ENCODE measurements around the gene LRRC3C.
"Not testable (repeated sequence)": the region's sequence is repeated elsewhere in the genome, so short reads cannot be mapped to it uniquely, and the experiment has no call there.

LRRC3C gene

DNA sequence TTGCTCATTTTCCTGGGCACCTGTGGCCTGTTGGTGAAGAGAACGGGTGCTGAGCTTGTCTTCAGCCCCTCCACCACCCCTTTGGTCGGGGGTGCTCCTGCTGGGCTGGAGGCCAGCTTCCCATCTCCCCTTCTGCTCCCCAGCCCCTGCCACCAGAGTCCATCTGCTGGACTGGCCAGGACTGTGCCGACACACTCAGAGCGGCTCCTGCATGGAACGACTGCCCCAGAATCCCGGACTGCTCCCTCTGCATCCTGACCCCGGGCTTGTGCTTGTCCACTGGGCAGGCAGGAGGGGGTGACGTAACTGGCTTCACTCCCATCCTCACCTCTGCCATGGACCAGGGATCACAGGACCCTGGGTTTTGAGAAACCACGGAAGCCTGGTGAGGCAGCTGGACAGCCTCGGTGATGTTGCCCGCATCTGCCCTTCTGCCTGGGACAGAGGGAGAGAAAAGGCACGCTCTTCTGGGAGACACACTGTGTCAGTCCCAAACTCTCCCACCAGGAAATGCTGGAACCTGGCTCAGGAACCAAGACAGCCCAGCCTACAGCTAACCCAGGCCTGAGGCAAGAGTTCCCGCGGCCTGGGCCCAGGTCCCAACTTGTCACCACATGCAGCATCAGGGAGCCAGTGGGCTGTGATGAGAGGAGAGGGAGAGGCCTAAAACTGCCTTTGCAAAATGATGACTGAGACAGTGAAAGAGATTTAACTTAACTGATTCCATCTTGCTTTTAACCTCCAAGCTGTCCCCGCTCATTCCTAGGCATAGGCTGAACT is 19.2 kb downstream of the LRRC3C start:
- no peak for DNase-seq

DNA sequence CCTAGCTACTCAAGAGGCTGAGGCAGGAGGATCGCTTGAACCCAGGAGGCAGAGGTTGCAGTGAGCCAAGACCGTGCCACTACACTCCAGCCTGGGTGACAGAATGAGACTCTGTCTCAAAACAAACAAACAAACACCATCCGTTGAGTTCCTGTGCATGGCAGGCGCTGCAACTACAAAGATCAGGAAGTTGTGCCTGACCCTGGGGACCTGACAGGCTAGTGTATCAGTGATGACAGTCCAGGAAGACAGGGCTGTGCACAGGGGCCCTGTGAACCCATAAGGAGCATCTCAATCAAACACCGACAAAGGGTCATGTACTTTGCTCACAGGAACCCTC is 20.9 kb downstream of the LRRC3C start:
- not testable (repeated sequence) for DNase-seq

DNA sequence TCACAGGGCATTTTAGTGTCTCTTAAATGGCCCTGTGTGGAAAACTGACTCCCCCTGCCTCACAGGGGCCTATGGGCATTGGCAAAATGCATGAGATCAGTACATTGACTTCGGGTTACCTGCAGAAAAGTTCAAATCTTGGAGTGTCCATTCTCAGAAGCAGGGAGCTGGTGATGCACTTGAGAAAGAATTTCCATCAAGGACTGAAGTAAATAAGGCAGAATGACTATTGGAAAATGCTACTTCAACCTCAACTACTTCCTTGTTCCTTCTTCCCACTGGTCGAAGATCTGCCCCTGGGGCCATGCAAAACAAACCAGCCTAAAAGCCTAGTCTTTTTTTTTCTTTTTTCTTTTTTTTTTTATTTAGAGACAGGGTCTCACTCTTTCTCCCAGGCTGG is 21.5 kb downstream of the LRRC3C start:
- no peak for DNase-seq

DNA sequence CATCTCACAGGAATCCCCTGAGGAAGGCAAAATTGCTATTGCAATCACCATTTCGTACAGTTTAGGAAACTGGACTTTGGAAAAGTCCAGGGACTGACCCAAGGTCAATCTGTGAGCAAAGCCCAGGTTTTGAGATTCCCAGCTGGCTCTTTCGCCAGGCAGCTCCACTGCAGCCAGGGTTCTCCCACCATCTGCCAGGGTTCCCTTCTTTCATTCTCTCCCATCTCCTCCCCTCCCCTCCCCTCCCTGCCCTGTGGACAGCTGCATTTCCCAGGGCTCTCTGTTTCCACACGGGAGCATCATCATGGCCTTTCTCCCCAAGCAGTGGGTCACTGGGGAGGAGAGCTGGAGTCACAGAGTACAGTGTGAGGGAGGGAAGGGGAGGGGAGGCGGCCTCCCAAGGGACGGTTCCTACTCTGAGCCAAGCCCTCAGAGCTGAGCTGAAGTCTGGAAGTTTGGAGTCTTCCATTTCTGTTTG is 23.4 kb downstream of the LRRC3C start:
- DNase-seq: no peak

DNA sequence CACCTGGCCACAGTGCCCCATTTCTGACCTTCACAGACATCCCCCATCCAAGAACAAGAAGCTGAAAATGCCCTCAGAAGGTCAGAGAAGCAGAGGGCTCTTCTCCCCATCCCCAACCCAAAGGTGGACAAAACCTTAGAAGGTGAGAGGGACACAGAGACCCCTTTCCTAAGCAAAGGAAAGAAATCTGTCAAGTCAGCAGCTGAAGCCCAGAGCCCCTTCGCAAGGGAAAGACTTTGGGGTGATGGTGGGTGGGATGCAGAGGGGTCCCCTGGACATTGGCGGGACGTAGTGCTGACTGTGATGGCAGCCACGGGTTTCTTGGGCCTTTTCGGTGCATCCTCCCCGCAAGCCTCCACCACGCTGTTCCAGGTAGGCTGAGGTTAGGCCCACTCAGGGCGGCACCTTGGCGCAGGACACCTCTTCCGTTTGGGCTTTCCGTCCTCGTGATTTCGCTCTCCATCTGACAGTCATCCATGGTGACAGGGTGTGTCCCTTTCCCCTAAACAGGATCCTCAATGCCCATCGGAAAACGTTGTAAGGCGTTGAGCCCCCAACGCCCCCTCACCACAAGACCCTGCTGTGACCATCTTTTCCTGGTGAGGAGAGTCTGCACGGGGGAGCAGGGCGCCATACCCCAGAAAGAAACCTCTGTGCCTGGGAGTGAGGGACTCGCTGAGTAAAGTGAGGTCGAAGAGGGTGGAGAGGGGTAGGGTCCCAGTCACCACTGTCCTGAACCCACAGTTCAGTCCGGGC is 24.6 kb downstream of the LRRC3C start:
- no peak for DNase-seq

DNA sequence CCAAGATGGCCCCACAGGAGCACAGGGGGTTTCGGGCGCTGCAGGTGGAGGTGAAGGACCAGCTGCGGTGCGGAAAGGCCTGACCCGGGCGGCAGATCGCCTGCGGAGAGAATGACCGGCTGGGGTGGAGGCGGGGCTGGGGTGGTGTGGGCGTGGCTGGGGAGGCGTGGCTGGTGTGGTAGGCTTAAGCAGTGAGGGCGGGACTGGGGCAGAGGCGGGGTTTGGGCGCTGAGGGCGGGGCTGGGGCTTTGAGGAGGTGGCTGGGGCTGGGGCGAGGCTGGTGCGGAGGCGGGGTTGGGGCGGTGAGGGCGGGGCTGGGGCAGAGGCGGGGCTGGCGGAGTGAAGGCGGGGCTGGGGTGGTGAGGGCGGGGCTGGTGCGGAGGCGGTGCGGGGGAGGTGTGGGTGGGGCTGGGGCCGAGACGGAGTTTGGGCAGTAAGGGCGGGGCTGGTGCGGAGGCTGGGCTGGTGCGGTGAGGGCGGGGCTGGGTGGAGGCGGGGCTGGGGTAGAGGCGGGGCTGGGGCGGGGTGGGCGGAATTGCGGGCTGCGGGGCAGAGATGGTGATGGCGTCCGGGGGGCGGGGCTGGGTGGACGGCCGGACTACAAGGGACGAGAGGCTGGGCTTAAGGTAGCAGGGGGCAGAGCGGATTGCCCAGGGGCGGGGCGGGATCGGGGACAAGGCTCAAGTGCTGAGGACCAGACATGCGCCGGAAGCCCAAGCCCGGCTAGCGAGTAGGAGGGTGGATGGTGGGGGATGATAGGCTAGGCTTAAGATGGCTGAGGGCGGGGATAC is 25.3 kb downstream of the LRRC3C start:
- DNase-seq: peak in 55 of 56 donors; percentile 68 to 100 (median 97)

DNA sequence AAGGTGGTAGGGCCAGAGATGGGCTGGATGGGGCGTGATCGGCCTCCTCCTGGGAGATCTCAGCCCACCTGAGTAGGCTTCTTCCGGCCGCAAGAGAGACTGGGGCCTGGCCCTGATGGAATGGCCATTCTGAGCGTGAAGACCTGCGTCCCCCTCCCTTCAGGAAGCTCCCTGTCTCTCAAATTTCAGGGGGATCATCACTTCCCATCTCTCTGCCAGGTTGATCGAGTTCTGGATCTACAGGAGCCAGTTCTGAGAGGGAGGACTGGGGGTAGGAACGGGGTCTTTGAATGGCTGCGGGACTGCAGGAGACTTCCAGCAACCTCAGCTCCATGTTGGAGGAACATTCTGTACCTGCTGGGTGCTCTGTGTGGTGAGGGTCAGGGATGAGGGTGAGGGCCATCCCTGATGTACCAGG is 25.9 kb downstream of the LRRC3C start:
- no peak for DNase-seq

DNA sequence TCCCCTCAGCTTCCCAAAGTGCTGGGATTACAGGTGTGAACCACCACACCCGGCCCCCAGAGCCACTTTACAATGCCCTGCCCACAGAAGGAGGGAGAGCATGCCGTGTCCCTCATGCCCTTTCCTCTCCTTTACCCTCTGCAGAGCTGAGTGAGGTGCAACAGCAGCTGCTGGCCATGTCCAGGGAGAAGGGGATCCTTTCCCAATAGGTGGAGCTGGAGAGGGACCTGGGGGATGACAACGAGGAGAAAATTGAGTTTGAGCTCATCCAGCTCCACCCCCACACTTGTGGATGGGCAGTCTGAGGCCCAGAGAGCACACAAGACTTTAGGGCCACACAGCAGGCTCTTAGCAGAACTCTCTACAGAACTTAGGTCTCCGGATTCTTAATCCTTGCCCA is 27.3 kb downstream of the LRRC3C start:
- no peak for DNase-seq

DNA sequence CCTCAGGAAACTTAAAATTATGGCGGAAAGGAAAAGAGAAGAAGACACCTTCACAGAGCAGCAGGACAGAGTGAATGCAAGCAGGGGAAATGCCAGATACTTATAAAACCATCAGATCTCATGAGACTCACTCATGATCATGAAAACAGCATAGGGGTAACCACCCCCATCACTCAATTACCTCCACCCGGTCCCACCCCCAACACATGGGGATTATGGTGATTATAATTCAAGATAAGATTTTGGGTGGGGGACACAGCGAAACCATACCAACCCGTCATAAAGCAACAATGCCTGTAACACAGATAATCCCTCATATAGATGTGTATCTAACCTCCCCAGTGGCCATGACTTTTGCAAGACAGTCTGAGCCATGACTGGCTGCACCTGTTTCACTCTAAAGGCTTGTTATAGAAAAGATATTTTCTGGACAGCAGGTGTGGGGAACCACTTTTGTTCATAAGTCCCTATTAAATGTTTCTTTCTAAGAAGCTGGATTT is 28.2 kb downstream of the LRRC3C start:
- no peak for DNase-seq

DNA sequence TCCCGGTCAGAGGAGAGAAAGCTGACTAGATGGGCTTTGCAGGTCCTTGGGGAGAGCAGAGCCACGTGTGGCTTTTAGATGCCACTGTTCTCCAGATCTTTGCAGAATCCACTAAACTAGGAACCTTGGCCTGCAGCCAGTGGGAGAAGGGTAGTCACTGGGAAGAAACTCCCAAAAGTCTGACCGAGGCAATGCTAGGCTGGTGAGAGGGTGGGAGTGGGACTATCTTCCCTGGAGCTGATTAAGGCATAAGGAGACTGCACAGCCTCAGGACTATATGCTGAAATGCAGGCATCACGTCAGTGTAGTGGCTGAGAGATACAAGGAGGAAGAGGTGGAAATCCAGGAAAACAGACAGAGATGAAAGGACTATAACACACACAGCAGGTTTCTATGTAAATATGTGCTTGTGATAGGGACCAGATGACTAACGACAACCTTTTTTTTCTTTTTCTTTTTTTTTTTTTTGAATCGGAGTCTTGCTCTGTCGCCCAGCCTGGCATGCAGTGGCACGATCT is 33.1 kb downstream of the LRRC3C start:
- DNase-seq: no peak

DNA sequence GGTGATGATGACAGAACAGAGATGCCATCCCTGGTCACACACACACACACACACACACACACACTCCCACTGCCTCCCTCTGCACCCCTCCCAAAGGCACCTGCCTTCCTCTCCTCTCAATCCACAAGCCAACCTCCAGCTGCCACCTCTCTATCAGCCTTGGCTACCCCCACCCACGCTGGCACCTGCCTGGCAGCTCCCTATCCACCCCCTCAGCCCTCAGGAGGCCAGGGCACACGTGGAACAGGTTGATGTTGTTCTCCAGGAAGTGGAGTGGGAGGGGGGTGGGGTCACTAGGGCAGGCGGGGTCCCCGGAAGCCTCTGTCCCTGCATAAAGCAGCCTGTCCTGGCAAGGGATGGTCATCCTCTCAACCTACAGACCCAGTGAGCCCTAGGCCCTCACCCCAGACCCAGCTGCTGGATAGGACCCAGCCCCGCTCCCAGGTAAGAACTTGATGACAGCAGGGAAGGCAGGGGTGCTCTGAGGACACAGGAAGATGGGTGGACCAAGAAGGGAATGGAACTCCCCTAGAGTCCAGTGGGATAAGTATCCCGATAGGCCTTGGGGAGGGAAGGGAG is 35.2 kb downstream of the LRRC3C start, which contains the start of gene GSDMA:
Gene GSDMA, plus strand, starts transcription at position 363 of the 579 bp plus-strand sequence. CDS start 2,684 bp downstream, outside the sequence.
- no peak for DNase-seq

DNA sequence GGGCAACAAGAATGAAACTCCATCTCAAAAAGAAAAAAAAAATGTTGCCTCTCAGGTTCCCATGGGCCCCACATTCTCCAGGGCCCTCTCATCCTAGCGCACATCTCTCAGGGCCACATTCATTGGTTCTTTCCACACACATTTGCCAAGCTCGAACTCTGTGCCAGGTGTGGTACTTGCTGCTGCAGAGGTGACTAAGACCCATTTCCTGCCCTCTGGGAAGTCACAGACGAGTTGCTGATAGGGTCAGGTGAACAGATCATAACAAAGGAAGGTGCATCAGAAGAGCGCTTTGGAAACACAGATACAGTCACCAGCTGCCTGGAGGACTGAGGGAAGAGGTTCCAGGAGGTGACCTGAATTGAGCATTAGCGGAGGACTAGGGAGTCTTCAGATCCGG is 36.3 kb downstream of the LRRC3C start:
- no peak for DNase-seq

DNA sequence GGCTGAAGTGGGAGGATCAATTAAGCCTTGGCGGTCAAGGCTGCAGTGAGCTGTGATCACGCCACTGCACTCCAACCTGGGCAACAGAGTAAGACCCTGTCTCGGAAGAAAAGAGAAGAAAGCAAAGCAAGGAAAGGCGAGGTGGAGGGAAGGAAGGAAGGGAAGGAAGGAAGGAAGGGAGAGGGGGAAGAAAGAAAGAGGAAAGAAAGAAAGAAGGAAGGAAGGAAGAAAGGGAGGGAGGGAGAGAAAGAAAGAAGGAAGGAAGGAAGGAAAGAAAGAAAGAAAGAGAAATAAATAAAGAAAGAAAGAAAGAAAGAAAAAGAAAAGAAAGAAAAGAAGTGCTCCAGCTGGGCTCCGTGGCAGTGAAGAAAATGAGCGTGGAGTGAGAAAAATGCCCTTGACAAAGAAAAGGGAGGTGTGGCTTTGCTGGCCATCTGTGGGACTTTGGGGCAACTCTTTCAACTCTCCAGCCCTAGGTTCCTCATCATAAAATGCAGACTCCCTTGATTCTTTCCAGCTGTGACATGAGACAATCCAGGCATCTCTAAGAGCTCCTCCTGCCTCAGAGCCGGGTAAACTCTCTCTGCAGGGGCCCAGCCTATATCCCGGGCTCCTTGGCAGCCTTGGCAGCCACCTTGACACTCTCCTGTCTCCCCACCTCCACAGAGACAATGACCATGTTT is 37.6 kb downstream of the LRRC3C start:
- no peak for DNase-seq

DNA sequence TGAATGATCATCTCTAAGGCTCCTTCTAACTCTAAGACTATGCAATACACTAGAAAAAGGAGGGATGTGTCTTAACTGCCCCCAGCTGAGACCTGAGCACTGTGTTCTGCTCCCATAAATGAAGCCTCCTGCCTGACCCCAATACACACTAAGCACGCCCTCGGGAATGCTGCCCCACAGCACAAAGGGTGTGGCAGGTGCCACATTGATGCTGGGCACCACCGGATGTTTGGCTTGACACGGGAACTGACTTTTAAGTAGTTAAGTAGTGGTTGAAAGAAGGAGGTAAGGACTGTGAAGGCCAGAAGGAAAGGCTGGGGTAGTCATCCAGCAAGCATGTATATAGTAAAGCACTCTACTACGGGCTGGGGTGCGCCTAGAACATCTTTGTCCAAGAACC is 39.2 kb downstream of the LRRC3C start:
- DNase-seq: no peak

DNA sequence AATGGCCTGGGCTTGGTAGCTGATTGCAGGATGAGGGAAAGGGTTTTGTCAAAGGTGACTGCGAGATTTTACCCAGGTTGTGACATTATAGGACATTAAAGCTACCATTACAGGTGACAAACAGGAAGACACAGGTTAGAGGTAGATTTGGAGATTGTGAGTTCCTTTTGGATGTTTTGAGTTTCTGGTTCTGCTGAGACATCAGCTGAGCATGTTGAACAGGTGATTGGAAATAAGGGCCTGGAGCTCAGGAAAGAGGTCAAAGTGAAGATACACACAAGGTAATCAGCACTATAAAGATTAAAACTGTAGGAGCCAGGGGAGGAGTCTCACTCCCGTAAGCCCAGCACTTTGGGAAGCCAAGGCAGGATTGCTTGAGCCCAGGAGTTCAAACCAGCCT is 41.2 kb downstream of the LRRC3C start:
- no peak for DNase-seq

DNA sequence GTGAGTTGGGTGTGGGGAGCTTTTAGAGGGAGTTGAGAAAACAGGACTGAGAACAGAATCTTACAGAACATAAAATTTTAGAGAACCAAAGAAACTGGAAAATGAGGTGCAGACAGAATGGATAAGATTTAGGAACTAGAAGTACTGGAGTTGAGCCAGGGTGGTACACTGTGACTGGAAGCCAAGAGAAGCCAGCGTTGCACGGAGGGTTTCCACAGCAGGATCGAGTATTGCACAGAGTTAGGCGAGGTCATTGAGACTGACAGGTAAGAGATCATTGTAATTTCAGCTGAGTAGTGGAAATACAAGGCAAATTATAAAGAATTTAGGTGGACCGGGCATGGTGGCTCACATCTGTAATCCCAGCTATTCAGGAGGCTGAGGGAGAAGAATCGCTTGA is 41.8 kb downstream of the LRRC3C start:
- no peak for DNase-seq

DNA sequence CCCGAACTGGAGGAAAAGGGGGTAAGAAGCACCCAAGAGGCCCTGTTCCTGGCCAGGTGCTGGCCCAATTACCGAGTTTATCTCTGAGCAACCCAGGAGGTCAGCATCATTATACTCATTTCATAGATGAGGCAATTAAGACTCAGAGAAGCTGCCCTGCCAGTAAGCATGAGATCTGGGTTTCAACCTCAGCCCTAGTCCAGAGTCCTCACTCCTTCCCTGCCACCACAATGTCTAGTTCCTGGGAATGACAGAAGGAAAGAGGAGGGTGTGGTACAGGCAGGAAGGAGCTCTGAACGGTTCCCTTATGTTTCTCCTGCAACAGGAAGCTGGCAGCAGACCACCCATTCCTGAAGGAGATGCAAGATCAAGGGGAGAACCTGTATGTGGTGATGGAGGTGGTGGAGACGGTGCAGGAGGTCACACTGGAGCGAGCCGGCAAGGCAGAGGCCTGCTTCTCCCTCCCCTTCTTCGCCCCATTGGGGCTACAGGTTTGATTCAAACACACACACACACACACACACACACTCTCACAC is 42.7 kb downstream of the LRRC3C start:
- no peak for DNase-seq

DNA sequence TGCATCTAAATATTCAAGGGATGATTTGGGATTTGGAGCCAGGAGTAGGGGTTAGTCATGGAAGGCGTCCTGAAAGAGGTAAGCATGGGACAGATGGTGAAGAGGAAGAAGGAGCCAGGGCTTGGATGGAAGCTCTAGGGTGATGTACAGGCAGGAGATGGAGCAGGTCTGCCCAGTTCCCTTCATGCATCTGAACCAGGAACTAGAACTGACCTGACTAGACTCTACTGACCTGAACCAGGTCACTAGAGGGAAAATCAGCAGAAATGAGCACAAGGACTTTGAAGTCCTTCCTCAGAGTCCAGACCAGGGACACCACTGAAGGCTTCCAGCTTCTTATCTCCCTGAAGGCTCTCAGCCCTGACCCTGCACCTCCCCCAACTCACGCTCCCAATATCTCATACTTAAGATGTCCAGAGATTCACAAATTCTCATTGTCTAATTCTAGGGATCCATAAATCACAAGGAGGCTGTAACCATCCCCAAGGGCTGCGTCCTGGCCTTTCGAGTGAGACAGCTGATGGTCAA is 43.6 kb downstream of the LRRC3C start:
- no peak for DNase-seq

DNA sequence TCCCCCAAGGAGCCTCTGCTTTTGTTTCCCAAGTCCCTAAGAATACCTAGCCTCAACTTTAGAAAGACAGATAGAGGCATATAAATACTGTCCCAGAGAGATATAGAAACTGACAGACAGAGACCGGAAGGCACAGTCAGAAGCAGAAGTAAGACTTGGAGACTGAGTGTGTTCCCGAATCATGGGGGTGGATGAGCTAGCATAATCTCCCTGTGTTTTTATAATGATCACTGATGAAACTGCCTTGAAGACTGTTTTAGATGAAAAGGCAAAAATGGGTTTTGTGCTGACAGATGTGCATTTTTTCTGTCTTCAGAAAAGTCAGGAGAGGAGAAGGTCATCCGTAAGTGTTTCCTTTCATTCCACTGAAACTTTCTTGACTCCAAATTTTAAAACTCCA is 44.7 kb downstream of the LRRC3C start:
- peak in 1 of 56 donors; percentile 12 for DNase-seq

DNA sequence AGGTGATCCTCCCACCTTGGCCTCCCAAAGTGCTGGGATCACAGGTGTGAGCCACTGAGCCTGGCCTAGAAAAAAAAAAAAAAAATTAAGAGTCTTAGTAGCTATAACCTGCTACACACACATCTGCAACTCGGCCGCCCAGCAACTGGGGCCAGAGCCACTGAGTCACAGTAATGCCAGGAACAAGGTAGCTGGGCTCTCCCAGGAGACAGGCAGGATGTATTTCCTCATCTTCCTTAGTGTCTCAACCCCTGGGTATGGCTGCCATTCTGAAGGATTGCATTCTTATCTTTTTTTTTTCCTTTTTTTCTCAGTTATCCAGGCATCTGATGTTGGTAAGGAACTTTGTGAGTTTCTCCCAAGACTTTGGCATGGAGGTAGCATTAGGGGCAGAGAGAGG is 46.0 kb downstream of the LRRC3C start:
- DNase-seq: no peak

Data from amygdala (tissue), 56 donors.